ENCODE measurements around the gene DDX24. TPM values are rescaled to one million over a fixed set of nuclear protein-coding genes. Genes with fewer than 3 reads are reported as not detected.

DDX24 gene
- total RNA-seq, 1 donor from 2014 or later: 262 TPM

- DNase-seq: no peak
- intact Hi-C loops (cut with micrococcal nuclease): loop anchor here (10.0 kb wide), 1 partner anchor 273 kb away; no protein-coding TSS in a partner anchor
- no peak overlapping the region for H3K4me3 Mint-ChIP-seq
These were observed 49.1 kb downstream of the DDX24 start for GRCh38 chr14:94031883-94032279.

GRCh38 chr14:94031161-94031882, 49.7 kb downstream of the DDX24 start:
- Mint-ChIP-seq H3K27me3 (no peaks in the 10 kb centered on the region), H3K4me1 (peaks cover 10% of the 10 kb centered on the region), H3K36me3 (ENCODE audit: low read depth) (no peaks in the 10 kb centered on the region), H3K4me3 (no peak overlapping the region), H3K9me3 (no peaks in the 10 kb centered on the region), H3K27ac (no peak overlapping the region)
- no peak for DNase-seq
- intact Hi-C loops (cut with micrococcal nuclease): loop anchor here (10.0 kb wide), 1 partner anchor 273 kb away; no protein-coding TSS in a partner anchor

More at GRCh38 chr14:94031883-94032279, 49.1 kb downstream of the DDX24 start:
- Mint-ChIP-seq H3K27me3 (no peaks in the 10 kb centered on the region), H3K9me3 (no peaks in the 10 kb centered on the region), H3K36me3 (ENCODE audit: low read depth) (no peaks in the 10 kb centered on the region), H3K4me1 (peaks cover 14% of the 10 kb centered on the region), H3K27ac (no peak overlapping the region)

GRCh38 chr14:94030571-94030970, 50.4 kb downstream of the DDX24 start:
- intact Hi-C loops (cut with micrococcal nuclease): loop anchor here (10.0 kb wide), 1 partner anchor 274 kb away; no protein-coding TSS in a partner anchor
- Mint-ChIP-seq H3K4me3 (no peak overlapping the region), H3K36me3 (ENCODE audit: low read depth) (no peaks in the 10 kb centered on the region), H3K9me3 (no peaks in the 10 kb centered on the region), H3K27me3 (no peaks in the 10 kb centered on the region), H3K27ac (no peak overlapping the region), H3K4me1 (peaks cover 16% of the 10 kb centered on the region)
- DNase-seq: no peak

- Mint-ChIP-seq H3K4me1 (peaks cover 16% of the 10 kb centered on the region), H3K27me3 (no peaks in the 10 kb centered on the region), H3K4me3 (no peak overlapping the region), H3K27ac (no peak overlapping the region), H3K36me3 (ENCODE audit: low read depth) (no peaks in the 10 kb centered on the region), H3K9me3 (no peaks in the 10 kb centered on the region)
- intact Hi-C loops (cut with micrococcal nuclease): loop anchor here (5.0 to 10.0 kb wide), 3 partner anchors 53 to 365 kb away; partner anchors contain the start of genes DDX24 and IFI27L1
- DNase-seq: no peak
These were observed 51.3 kb downstream of the DDX24 start for GRCh38 chr14:94029671-94030203.

GRCh38 chr14:94029265-94029664, 51.7 kb downstream of the DDX24 start:
- no peak for DNase-seq
- Mint-ChIP-seq H3K4me3 (no peak overlapping the region), H3K9me3 (no peaks in the 10 kb centered on the region), H3K27ac (no peak overlapping the region), H3K36me3 (ENCODE audit: low read depth) (no peaks in the 10 kb centered on the region), H3K4me1 (peaks cover 18% of the 10 kb centered on the region), H3K27me3 (no peaks in the 10 kb centered on the region)
- intact Hi-C loops (cut with micrococcal nuclease): loop anchor here (5.0 to 10.0 kb wide), 2 partner anchors 53 to 366 kb away; partner anchors contain the start of genes DDX24 and IFI27L1

- peak overlapping the region; percentile 53 for H3K4me3 Mint-ChIP-seq
- intact Hi-C loops (cut with micrococcal nuclease): loop anchor here (5.0 to 10.0 kb wide), 2 partner anchors 54 to 366 kb away; partner anchors contain the start of genes DDX24 and IFI27L1
- H3K4me1 Mint-ChIP-seq: peaks cover 20% of the 10 kb centered on the region
- H3K36me3 Mint-ChIP-seq (ENCODE audit: low read depth): no peaks in the 10 kb centered on the region
- peak overlapping the region; percentile 55 for H3K27ac Mint-ChIP-seq
- H3K9me3 Mint-ChIP-seq: no peaks in the 10 kb centered on the region
- DNase-seq: peak; percentile 74
- H3K27me3 Mint-ChIP-seq: no peaks in the 10 kb centered on the region
These were observed 52.6 kb downstream of the DDX24 start for GRCh38 chr14:94028450-94028826.

- H3K27me3 Mint-ChIP-seq: no peaks in the 10 kb centered on the region
- intact Hi-C loops (cut with micrococcal nuclease): loop anchor here (2.0 to 10.0 kb wide), 3 partner anchors 49 to 367 kb away; partner anchors contain the start of genes DDX24 and IFI27L1
- peak overlapping the region; percentile 55 for H3K27ac Mint-ChIP-seq
These were observed 53.2 kb downstream of the DDX24 start for GRCh38 chr14:94027566-94028449.

DNA sequence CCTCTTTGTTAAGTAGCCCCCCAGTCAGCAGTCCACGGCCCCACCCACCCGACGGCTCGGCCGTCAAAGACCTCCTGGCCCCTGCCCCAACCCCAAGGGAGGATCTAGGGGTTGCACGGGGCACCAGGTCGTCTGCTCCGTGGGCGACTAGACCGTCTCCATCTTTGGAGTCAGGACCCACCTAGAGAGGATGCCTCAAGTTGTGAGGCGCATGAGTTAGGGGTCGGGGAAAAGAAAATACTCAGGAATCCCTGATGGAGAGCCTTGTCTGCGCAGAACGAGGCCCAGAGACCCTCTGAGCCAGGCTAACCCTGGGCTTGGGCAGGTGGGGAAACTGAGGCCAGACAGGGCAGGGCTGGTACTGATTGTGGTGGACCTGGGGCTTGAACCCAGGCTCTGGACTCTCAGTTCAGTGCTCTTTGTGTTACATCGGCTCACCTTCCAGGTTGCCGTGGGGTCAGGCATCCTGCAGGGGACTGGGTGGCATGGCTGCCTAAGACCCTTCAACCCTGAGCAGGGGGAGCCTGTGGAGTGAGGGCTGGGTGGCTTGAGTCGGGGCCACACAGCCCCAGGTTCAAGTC, 54.0 kb downstream of the DDX24 start:
- H3K36me3 Mint-ChIP-seq (ENCODE audit: low read depth): no peaks in the 10 kb centered on the region
- H3K9me3 Mint-ChIP-seq: no peaks in the 10 kb centered on the region
- no peaks in the 10 kb centered on the region for H3K27me3 Mint-ChIP-seq
- H3K27ac Mint-ChIP-seq: no peak overlapping the region
- peak overlapping the region; percentile 54 for H3K4me3 Mint-ChIP-seq
- intact Hi-C loops (cut with micrococcal nuclease): loop anchor here (1.0 to 10.0 kb wide), 4 partner anchors 9 to 368 kb away; partner anchors contain the start of genes DDX24 and IFI27L1
- peaks cover 34% of the 10 kb centered on the region for H3K4me1 Mint-ChIP-seq
- DNase-seq: no peak

More at GRCh38 chr14:94027566-94028449, 53.2 kb downstream of the DDX24 start:
- DNase-seq: no peak
- Mint-ChIP-seq H3K4me3 (peak overlapping the region; percentile 54), H3K4me1 (peaks cover 26% of the 10 kb centered on the region), H3K9me3 (no peaks in the 10 kb centered on the region), H3K36me3 (ENCODE audit: low read depth) (no peaks in the 10 kb centered on the region)

GRCh38 chr14:94026173-94026888, 54.7 kb downstream of the DDX24 start, which contains the start of gene OTUB2:
Gene OTUB2 (plus strand): TSS chr14:94026340. CDS start chr14:94026538, 198 bp downstream.
- Mint-ChIP-seq H3K4me1 (peaks cover 41% of the 10 kb centered on the region), H3K27ac (peak within 1 kb of the TSS; percentile 52), H3K9me3 (no peaks in the 10 kb centered on the region), H3K27me3 (no peaks in the 10 kb centered on the region), H3K36me3 (ENCODE audit: low read depth) (no peaks in the 10 kb centered on the region), H3K4me3 (peak within 1 kb of the TSS; percentile 75)
- intact Hi-C loops (cut with micrococcal nuclease): loop anchor here (1.0 to 10.0 kb wide), 4 partner anchors 10 to 368 kb away; partner anchors contain the start of genes DDX24 and IFI27L1
- peak; percentile 99 for DNase-seq

DNA sequence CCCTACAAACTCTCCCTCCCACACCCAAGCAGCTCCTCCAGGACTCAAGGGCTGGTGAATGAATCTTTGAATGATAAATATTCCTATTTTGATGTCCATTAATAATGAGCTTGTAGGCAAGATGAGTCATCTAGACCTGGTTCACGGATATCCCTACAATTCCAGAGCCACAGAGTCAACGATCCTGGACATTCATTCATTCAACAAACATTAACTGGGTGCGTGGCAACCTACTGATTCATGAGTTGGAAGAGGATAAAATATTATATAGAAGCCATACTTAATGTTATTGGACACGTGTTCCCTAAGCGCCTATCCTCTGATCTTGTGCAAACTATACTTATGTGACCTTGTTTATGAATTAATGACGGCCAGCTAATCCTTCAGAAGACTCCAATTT, 55.3 kb downstream of the DDX24 start:
- Mint-ChIP-seq H3K27me3 (no peaks in the 10 kb centered on the region), H3K27ac (peak overlapping the region; percentile 52), H3K4me3 (peak overlapping the region; percentile 75), H3K36me3 (ENCODE audit: low read depth) (no peaks in the 10 kb centered on the region), H3K9me3 (no peaks in the 10 kb centered on the region), H3K4me1 (peaks cover 47% of the 10 kb centered on the region)
- DNase-seq: no peak
- intact Hi-C loops (cut with micrococcal nuclease): loop anchor here (1.0 to 10.0 kb wide), 4 partner anchors 11 to 369 kb away; partner anchors contain the start of genes DDX24 and IFI27L1

DNA sequence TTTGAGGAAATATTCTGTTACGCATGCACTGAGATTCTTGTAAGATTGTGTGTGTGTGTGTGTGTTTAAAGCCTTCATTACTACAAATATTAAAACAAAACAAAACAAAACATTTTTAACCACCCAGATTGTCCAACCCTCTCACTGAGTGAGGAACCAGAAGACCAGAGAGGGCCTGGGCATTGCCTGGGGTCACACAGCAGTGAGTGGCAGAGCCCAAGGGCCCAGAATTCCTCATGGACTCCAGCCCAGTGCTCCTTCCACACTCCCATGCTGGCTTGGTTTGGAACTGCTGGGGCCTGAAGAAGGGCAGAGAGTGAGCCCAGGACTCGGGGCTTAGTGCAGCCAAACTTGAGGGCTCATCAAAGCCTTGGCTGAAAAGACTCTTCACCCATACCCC, 56.5 kb downstream of the DDX24 start:
- Mint-ChIP-seq H3K27ac (no peak overlapping the region), H3K4me1 (peaks cover 53% of the 10 kb centered on the region), H3K9me3 (no peaks in the 10 kb centered on the region), H3K27me3 (peaks cover 2% of the 10 kb centered on the region), H3K36me3 (ENCODE audit: low read depth) (no peaks in the 10 kb centered on the region), H3K4me3 (no peak overlapping the region)
- DNase-seq: no peak
- intact Hi-C loops (cut with micrococcal nuclease): loop anchor here (10.0 kb wide), 1 partner anchor 370 kb away; no protein-coding TSS in a partner anchor

All from activated CD4-positive, alpha-beta T cell treated with anti-CD3 and anti-CD28 coated beads, Interleukin-2, amount 10 ng/mL, durations not matched to agents 24 days and 14 days (primary cell).